Heart left ventricle (tissue), 13 donors: ENCODE data around the gene ASAH2B.
"Not testable (repeated sequence)": the region's sequence is repeated elsewhere in the genome, so short reads cannot be mapped to it uniquely, and the experiment has no call there.

Source experiments
- CTCF ChIP-seq, 12 donors: fragments of 200-600 bp; sonication (generic) in 4 of 12; IDR thresholded peaks; one replicate each; pipeline versions ENCODE4 v1.5.0 to v1.8.0; 2018 to 2022; ENCODE audit warnings: antibody characterized with exemption in 12 of 12, mild to moderate bottlenecking in 5 of 12
- POLR2A ChIP-seq, 2 donors: fragments of 450-650 bp; IDR thresholded peaks; one replicate each; pipeline ENCODE4 v1.6.1; 2017; ENCODE audit warnings: antibody characterized with exemption in 2 of 2, mild to moderate bottlenecking in 2 of 2, moderate library complexity in 2 of 2
- donor health status: ischemic (EF 13 %, LVEDD 7.1; RV severe dilation, severe dysfunction).
- donor health status: DM: no; HTN: yes; CAD: no.
- donor health status: DM: no; HTN: no; CAD: no.
- donor health status: ischemic (EF 25% LVEDD 6.9; RV normal size, moderate dysfunction).
- donor health status: ischemic (EF 25% LVEDD 5.7; RV mildly dilated, moderate dysfunction).
- donor health status: ischemic (EF 35%, LVEDD 5.7; RV mildly dilated, moderate dysfunction).
- donor health status: nonischemic (EF 11% LVEDD 7.7; RV severe dilation, severe dysfunction).
- donor health status: DM: yes; HTN: yes; CAD: no.
- donor health status: PGD.
- donor health status: ischemic (EF 29% LVEDD 5.4; RV normal size, mild dysfunction).
- donor health status: nonischemic (EF 23%, LVEDD 6.1; RV moderate dilation, normal function).

- TF ChIP-seq CTCF, POLR2A (IDR thresholded peaks at IDR 0.05): not testable (repeated sequence)
Observed at GRCh38 chr10:50787962-50788361, 48.2 kb downstream of the ASAH2B start.
